SK-N-SH treated with all-trans-retinoic acid at 6 μM for 48 hours (cell line): ENCODE measurements around the gene DUSP5.

ENCODE experiments used
- ARNTL ChIP-seq: fragments of 450-650 bp; formaldehyde crosslinking; IDR thresholded peaks from 2 replicates; pipeline ENCODE4 v1.5.0; 2020; ENCODE audit warnings: low read depth, mild to moderate bottlenecking, moderate library complexity, borderline replicate concordance
- CSDC2 ChIP-seq: fragments of 250-450 bp; sonication (Bioruptor Pico); IDR thresholded peaks from 2 replicates; pipeline ENCODE4 v1.5.0; 2020; ENCODE audit warnings: mild to moderate bottlenecking, moderate library complexity
- ISL1 ChIP-seq: fragments of 250-450 bp; sonication (Bioruptor Pico); IDR thresholded peaks from 2 replicates; pipeline ENCODE4 v2.1.2; 2022; ENCODE audit warnings: mild to moderate bottlenecking, moderate library complexity
- PPARA ChIP-seq: fragments of 250-450 bp; sonication (Bioruptor Pico); IDR thresholded peaks from 2 replicates; pipeline ENCODE4 v1.5.0; 2020; ENCODE audit warnings: mild to moderate bottlenecking, borderline replicate concordance
- TCF4 ChIP-seq: fragments of 250-450 bp; sonication (Bioruptor Pico); IDR thresholded peaks from 2 replicates; pipeline ENCODE4 v1.8.0; 2021; ENCODE audit warnings: mild to moderate bottlenecking, moderate library complexity, borderline replicate concordance
- TSHZ2 ChIP-seq: fragments of 250-450 bp; sonication (Bioruptor Pico); IDR thresholded peaks from 2 replicates; pipeline ENCODE4 v1.5.0; 2020; ENCODE audit warnings: mild to moderate bottlenecking, moderate library complexity
- ZFP3 ChIP-seq: fragments of 250-450 bp; sonication (Bioruptor Pico); IDR thresholded peaks from 2 replicates; pipeline ENCODE4 v1.5.0; 2020; ENCODE audit warnings: mild to moderate bottlenecking, moderate library complexity
- ZNF70 ChIP-seq: fragments of 450-650 bp; formaldehyde crosslinking; IDR thresholded peaks from 2 replicates; pipeline ENCODE4 v1.5.0; 2020; ENCODE audit warnings: mild to moderate bottlenecking, moderate library complexity
- TF ChIP-seq, protein P1 (sequence below): fragments of 250-450 bp; sonication (Bioruptor Pico); IDR thresholded peaks from 2 replicates; pipeline ENCODE4 v1.5.1; 2020; ENCODE audit warnings: low read depth, mild to moderate bottlenecking, moderate library complexity

- TF ChIP-seq ISL1 (CRISPR knock-in tag) (no peak), ZFP3 (no peak), ARNTL (CRISPR knock-in tag) (no peak), ZNF70 (no peak), TSHZ2 (no peak), CSDC2 (no peak), PPARA (CRISPR knock-in tag) (no peak), TCF4 (CRISPR knock-in tag) (no peak)
- TF ChIP-seq, protein P1, sequence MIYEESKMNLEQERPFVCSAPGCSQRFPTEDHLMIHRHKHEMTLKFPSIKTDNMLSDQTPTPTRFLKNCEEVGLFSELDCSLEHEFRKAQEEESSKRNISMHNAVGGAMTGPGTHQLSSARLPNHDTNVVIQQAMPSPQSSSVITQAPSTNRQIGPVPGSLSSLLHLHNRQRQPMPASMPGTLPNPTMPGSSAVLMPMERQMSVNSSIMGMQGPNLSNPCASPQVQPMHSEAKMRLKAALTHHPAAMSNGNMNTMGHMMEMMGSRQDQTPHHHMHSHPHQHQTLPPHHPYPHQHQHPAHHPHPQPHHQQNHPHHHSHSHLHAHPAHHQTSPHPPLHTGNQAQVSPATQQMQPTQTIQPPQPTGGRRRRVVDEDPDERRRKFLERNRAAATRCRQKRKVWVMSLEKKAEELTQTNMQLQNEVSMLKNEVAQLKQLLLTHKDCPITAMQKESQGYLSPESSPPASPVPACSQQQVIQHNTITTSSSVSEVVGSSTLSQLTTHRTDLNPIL (CRISPR knock-in tag), result no peak
Measured at GRCh38 chr10:110556969-110557601, 59.4 kb downstream of the DUSP5 start.
